ENCODE data around the gene NOL6. TPM values are rescaled to one million over a fixed set of nuclear protein-coding genes. Genes with fewer than 3 reads are reported as not detected.
"Not testable (repeated sequence)": the region's sequence is repeated elsewhere in the genome, so short reads cannot be mapped to it uniquely, and the experiment has no call there.

The NOL6 gene, protein sequence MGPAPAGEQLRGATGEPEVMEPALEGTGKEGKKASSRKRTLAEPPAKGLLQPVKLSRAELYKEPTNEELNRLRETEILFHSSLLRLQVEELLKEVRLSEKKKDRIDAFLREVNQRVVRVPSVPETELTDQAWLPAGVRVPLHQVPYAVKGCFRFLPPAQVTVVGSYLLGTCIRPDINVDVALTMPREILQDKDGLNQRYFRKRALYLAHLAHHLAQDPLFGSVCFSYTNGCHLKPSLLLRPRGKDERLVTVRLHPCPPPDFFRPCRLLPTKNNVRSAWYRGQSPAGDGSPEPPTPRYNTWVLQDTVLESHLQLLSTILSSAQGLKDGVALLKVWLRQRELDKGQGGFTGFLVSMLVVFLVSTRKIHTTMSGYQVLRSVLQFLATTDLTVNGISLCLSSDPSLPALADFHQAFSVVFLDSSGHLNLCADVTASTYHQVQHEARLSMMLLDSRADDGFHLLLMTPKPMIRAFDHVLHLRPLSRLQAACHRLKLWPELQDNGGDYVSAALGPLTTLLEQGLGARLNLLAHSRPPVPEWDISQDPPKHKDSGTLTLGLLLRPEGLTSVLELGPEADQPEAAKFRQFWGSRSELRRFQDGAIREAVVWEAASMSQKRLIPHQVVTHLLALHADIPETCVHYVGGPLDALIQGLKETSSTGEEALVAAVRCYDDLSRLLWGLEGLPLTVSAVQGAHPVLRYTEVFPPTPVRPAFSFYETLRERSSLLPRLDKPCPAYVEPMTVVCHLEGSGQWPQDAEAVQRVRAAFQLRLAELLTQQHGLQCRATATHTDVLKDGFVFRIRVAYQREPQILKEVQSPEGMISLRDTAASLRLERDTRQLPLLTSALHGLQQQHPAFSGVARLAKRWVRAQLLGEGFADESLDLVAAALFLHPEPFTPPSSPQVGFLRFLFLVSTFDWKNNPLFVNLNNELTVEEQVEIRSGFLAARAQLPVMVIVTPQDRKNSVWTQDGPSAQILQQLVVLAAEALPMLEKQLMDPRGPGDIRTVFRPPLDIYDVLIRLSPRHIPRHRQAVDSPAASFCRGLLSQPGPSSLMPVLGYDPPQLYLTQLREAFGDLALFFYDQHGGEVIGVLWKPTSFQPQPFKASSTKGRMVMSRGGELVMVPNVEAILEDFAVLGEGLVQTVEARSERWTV
- total RNA-seq = 10 to 100 TPM; 12.3 to 26.1 (median 15.4) TPM
- long read RNA-seq, partial matches to known transcripts = 0 of 2 reads
- long read RNA-seq, other reads (novel, unspliced or antisense) = 2 of 2 reads

DNA sequence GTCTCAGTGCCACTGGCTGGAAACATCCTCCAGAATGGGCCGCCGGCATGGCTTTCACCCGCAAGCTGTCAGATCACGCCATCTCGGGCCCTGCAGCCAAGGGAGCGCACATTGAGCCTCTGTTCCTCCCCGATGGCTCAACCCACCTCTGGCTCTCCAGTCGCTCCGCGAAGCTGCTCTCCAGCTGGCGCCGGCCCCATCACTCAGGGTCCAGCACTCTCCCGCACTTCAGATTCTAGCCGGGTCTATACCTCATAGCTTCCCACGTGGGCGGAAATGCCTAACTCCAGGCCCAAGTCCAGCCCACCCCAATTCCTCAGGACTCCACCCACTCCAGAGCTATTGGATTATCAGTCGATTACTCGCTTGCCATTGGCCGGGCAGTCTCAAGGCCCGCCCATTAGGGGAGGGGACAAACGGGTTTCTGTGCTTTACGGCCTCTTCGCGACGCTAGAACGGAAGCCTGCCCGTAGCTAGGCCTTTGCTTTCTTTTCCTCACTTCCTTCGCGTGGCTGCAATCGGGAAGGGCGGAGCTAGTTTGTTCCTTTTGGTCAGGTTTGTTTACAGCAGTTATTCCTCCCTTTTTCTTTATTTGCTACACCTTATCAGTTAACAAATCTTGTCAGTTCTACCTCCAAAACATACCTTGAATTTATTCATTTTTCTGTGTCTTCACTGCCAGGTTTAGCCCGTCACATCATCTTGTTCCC, at the start of gene NOL6:
Gene NOL6, minus strand, starts transcription at position 282 of the 710 bp plus-strand sequence. Its CDS starts 82 bp downstream, at position 200.
- Histone ChIP-seq H3K36me3 (peaks cover 0 to 29% (median 5%) of the 10 kb centered on the region in 4 donors), H3K4me1 (peaks cover 0 to 14% (median 6%) of the 10 kb centered on the region in 4 donors), H3K9me3 (no peaks in the 10 kb centered on the region), H3K27ac (peak within 1 kb of the TSS; percentile 49 to 61 (median 57)), H3K4me3 (peak within 1 kb of the TSS; percentile 80 to 95 (median 93)), H3K27me3 (no peaks in the 10 kb centered on the region)
- TF ChIP-seq, protein P1, sequence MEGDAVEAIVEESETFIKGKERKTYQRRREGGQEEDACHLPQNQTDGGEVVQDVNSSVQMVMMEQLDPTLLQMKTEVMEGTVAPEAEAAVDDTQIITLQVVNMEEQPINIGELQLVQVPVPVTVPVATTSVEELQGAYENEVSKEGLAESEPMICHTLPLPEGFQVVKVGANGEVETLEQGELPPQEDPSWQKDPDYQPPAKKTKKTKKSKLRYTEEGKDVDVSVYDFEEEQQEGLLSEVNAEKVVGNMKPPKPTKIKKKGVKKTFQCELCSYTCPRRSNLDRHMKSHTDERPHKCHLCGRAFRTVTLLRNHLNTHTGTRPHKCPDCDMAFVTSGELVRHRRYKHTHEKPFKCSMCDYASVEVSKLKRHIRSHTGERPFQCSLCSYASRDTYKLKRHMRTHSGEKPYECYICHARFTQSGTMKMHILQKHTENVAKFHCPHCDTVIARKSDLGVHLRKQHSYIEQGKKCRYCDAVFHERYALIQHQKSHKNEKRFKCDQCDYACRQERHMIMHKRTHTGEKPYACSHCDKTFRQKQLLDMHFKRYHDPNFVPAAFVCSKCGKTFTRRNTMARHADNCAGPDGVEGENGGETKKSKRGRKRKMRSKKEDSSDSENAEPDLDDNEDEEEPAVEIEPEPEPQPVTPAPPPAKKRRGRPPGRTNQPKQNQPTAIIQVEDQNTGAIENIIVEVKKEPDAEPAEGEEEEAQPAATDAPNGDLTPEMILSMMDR (IDR thresholded peaks at IDR 0.05) = no peak
- TF ChIP-seq POLR2A (IDR thresholded peaks at IDR 0.05) = peak; percentile 58
- intact Hi-C loops (cut with DNase I) = no loop called here
- 0% methylated on average over 16 of the region's 32 CpGs for WGBS (ENCODE audit: insufficient coverage, low coverage, low lambda C conversion rate, missing lambda C conversion rate)
- ATAC-seq (peak; percentile 99), DNase-seq (peak; percentile 94 to 98 (median 97))

DNA sequence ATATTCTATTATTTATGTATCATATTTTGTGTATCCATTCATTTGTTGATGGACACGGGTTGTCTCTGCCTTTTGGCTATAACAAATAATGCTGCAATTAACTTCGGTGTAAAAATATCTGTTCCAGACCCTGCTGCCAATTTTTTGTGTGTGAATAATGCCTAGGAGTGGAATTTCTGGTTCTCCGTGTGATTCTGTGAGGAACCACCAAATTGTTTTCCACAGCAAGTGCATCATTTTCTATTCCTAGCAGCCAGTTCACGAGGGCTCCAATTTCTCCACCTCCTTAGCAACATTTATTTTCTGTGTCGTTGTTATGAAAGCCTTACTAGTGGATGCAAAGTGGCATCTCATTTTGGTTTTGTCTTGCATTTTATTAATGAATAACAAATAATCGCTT, 48.1 kb upstream of the NOL6 start:
- H3K4me3 ChIP-seq; H3K4me1 ChIP-seq; H3K27ac ChIP-seq; H3K9me3 ChIP-seq; H3K36me3 ChIP-seq; ATAC-seq; intact Hi-C loops (cut with DNase I); DNase-seq: not testable (repeated sequence)
- peaks cover 0 to 14% of the 10 kb centered on the region in 2 donors for H3K27me3 ChIP-seq
- 68% methylated on average over 6 of the region's 6 CpGs for WGBS (ENCODE audit: insufficient coverage, low coverage, low lambda C conversion rate, missing lambda C conversion rate)

DNA sequence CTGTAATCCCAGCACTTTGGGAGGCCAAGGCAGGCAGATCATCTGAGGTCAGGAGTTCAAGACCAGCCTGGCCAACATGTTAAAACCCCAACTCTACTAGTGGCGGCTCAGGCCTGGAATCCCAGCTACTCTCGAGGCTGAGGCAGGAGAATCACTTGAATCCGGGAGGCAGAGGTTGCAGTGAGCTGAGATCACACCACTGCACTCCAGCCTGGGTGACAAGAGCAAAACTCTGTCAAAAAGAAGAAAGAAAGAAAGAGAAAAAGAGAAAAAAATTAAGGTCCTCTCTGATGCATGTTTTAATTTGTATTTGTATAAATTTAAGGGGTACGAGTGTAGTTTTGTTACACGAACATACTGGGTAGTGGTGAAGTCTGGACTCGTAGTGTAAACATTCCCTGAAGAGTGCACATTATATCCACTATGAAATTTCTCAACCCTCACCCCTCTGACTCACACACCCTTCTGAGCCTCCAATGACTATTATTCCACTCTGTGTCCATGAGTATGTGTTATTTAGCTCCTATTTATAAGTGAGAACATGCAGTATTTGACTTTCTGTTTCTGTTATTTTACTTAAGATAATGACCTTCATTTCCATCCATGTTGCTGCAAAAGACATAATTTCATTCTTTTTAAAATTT, 44.3 kb upstream of the NOL6 start:
- H3K27me3 ChIP-seq; H3K9me3 ChIP-seq; H3K36me3 ChIP-seq; H3K4me3 ChIP-seq; H3K27ac ChIP-seq; intact Hi-C loops (cut with DNase I); H3K4me1 ChIP-seq; ATAC-seq; DNase-seq: not testable (repeated sequence)
- WGBS (ENCODE audit: insufficient coverage, low coverage, low lambda C conversion rate, missing lambda C conversion rate) = 42% methylated on average over 6 of the region's 6 CpGs

DNA sequence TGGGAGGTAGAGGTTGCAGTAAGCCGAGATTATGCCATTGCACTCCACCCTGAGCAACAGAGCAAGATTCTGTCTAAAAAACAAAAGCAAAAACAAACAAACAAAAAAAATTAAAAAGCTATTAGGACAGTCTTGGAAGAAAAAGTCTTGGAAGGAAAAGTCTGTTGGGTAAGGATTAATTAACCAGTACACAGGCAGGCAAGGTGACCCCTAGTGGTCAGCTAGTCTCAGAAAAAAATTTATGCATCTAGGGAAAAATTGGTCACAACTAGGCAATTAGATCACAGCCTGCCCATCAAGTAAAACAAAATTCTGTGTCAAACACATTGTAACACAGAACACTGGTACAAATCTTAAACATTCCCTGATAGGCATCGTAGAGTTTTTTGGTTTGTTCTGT, 43.6 kb upstream of the NOL6 start:
- no peak for DNase-seq

DNA sequence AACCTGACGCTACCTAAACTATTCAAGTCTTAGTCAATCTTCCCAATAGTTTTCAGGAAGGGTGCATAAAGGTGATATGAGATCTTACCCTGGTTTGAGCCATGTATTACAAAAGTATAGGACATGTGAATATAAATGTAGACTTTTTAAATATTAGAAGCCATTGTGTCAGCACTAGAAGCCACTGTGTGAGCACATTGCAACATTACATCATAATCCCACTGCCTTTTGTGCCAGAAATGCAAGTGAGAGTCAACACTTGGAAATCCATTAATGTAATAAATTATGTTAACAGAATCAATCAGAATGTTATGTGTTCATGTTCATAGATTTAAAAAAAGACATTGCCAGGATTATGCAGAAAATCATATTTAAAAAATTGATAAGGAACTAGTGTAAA, 42.7 kb upstream of the NOL6 start:
- H3K27ac ChIP-seq; H3K36me3 ChIP-seq; H3K9me3 ChIP-seq; ATAC-seq; H3K4me1 ChIP-seq; DNase-seq; H3K4me3 ChIP-seq; intact Hi-C loops (cut with DNase I); H3K27me3 ChIP-seq: not testable (repeated sequence)
- WGBS (ENCODE audit: insufficient coverage, low coverage, low lambda C conversion rate, missing lambda C conversion rate) = 100% methylated on average over 1 of the region's 1 CpG

More for the DNA sequence above, 43.6 kb upstream of the NOL6 start:
- Histone ChIP-seq H3K27ac (no peak overlapping the region), H3K4me3 (no peak overlapping the region), H3K36me3 (no peaks in the 10 kb centered on the region), H3K27me3 (no peaks in the 10 kb centered on the region), H3K4me1 (no peaks in the 10 kb centered on the region), H3K9me3 (no peaks in the 10 kb centered on the region)
- WGBS (ENCODE audit: insufficient coverage, low coverage, low lambda C conversion rate, missing lambda C conversion rate) = 14% methylated on average over 1 of the region's 2 CpGs
- TF ChIP-seq POLR2A (IDR thresholded peaks at IDR 0.05) = no peak
- TF ChIP-seq, protein P1 (IDR thresholded peaks at IDR 0.05) = peak; percentile 50 to 76 (median 72)
- intact Hi-C loops (cut with DNase I) = no loop called here
- peak; percentile 67 to 77 (median 71) for ATAC-seq

DNA sequence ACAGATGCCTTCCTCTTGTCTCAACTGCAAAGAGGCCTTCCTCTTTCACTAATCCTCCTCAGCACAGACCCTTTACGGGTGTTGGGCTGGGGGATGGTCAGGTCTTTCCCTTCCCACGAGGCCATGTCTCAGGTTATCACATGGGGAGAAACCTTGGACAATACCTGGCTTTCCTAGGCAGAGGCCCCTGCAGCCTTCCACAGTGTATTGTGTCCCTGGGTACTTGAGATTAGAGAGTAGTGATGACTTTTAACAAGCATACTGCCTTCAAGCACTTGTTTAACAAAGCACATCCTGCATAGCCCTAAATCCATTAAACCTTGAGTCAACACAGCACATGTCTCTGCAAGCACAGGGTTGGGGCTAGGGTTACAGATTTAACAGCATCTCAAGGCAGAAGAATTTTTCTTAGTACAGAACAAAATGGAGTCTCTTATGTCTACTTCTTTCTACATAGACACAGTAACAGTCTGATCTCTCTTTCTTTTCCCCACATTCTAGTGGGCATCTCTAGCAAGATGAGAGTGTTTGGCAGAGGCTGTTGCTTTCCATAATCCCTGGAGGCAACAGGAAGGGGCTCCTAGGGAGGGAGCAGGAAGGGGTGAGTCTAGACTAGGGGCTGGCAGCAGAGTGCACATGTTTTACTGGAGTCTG, 41.7 kb upstream of the NOL6 start:
- H3K4me3 ChIP-seq; DNase-seq; H3K9me3 ChIP-seq; ATAC-seq; H3K36me3 ChIP-seq; H3K27me3 ChIP-seq; intact Hi-C loops (cut with DNase I); H3K27ac ChIP-seq; H3K4me1 ChIP-seq: not testable (repeated sequence)
- WGBS (ENCODE audit: insufficient coverage, low coverage, low lambda C conversion rate, missing lambda C conversion rate) = 40% methylated on average over 1 of the region's 2 CpGs

DNA sequence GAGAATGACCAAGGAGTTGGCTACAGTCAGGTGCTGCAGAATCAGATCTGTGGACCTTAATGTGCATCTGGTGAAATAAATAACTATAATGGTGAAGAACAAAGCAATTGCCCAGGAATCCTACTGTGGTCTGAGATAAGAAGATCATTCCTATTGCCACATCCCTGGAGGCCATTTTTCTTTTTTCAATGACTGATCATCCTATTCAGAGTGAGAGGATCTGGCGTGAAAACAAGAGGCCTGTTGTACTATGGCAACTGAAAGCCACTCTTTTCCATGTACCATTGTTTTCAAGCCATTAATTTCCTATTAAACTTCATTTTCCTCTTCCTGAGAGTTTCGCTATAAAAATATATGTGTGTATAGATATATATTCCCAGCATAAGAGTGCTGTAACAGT, 38.8 kb upstream of the NOL6 start:
- H3K36me3 ChIP-seq; H3K27ac ChIP-seq; H3K4me1 ChIP-seq; ATAC-seq; H3K4me3 ChIP-seq; intact Hi-C loops (cut with DNase I); DNase-seq; H3K9me3 ChIP-seq; H3K27me3 ChIP-seq: not testable (repeated sequence)
- 97% methylated on average over 2 of the region's 2 CpGs for WGBS (ENCODE audit: insufficient coverage, low coverage, low lambda C conversion rate, missing lambda C conversion rate)
